DOHH2 (cell line): ENCODE results near the gene TMTC1.

Experiments used
- H3F3A ChIP-seq: fragments of 200-600 bp; sonication (generic), shearing (Covaris generic); 2 replicates; pipeline ENCODE4 v1.6.0; 2016; ENCODE audit warnings: antibody characterized with exemption, mild to moderate bottlenecking; ENCODE audit not compliant: control insufficient read depth, insufficient read depth
- H3K27ac ChIP-seq: fragments of 200-600 bp; sonication (generic); 2 replicates; pipeline ENCODE4 v1.5.1; 2014; ENCODE audit warnings: low read depth, mild to moderate bottlenecking, low read length, moderate library complexity
- H3K27me3 ChIP-seq: fragments of 200-600 bp; sonication (generic); 2 replicates; pipeline ENCODE4 v1.6.1; 2014; ENCODE audit warnings: mild to moderate bottlenecking, low read length, mixed read lengths; ENCODE audit not compliant: control insufficient read depth
- H3K36me3 ChIP-seq: fragments of 200-600 bp; sonication (generic); 2 replicates; pipeline ENCODE4 v1.6.1; 2014; ENCODE audit warnings: mild to moderate bottlenecking, low read length, moderate library complexity, mixed read lengths; ENCODE audit not compliant: control insufficient read depth
- H3K4me1 ChIP-seq: fragments of 200-600 bp; sonication (generic); 2 replicates; pipeline ENCODE4 v1.6.1; 2014; ENCODE audit warnings: mild to moderate bottlenecking, low read length, mixed read lengths; ENCODE audit not compliant: control insufficient read depth
- H3K4me2 ChIP-seq: fragments of 200-600 bp; sonication (generic); 2 replicates; pipeline ENCODE4 v1.6.0; 2014; ENCODE audit warnings: mild to moderate bottlenecking, low read length, moderate library complexity
- H3K4me3 ChIP-seq: fragments of 200-600 bp; sonication (generic); 2 replicates; pipeline ENCODE4 v1.5.1; 2014; ENCODE audit warnings: mild to moderate bottlenecking, low read length, mixed read lengths
- H3K79me2 ChIP-seq: fragments of 200-600 bp; sonication (generic); 2 replicates; pipeline ENCODE4 v1.6.1; 2014; ENCODE audit warnings: mild to moderate bottlenecking, low read length, mixed read lengths; ENCODE audit not compliant: control insufficient read depth
- H3K9me2 ChIP-seq: fragments of 200-600 bp; sonication (generic); replicated peaks from 2 replicates; pipeline ENCODE4 v1.6.1; 2014; ENCODE audit warnings: mild to moderate bottlenecking, low read length, mixed read lengths; ENCODE audit not compliant: control insufficient read depth
- H3K9me3 ChIP-seq: fragments of 200-600 bp; sonication (generic); 2 replicates; pipeline ENCODE4 v1.6.1; 2014; ENCODE audit warnings: antibody characterized with exemption, low read length, mixed read lengths; ENCODE audit not compliant: control insufficient read depth, insufficient read depth
- H4K20me1 ChIP-seq: fragments of 200-600 bp; sonication (generic); 2 replicates; pipeline ENCODE4 v1.6.0; 2014; ENCODE audit warnings: low read depth, mild to moderate bottlenecking, antibody characterized with exemption, low read length, moderate library complexity; ENCODE audit not compliant: control insufficient read depth, insufficient read depth
- EZH2phosphoT487 ChIP-seq: fragments of 200-600 bp; sonication (generic); IDR thresholded peaks from 2 replicates; pipeline ENCODE4 v1.6.1; 2017; ENCODE audit warnings: borderline replicate concordance, mild to moderate bottlenecking, antibody characterized with exemption, low read length, moderate library complexity, mixed read lengths
- TF ChIP-seq, protein P1 (sequence below): fragments of 200-600 bp; sonication (generic); IDR thresholded peaks from one replicate; pipeline ENCODE4 v1.5.1; 2014; ENCODE audit warnings: antibody characterized with exemption, mild to moderate bottlenecking, low read depth, low read length; ENCODE audit not compliant: poor library complexity, severe bottlenecking

The TMTC1 gene

DNA sequence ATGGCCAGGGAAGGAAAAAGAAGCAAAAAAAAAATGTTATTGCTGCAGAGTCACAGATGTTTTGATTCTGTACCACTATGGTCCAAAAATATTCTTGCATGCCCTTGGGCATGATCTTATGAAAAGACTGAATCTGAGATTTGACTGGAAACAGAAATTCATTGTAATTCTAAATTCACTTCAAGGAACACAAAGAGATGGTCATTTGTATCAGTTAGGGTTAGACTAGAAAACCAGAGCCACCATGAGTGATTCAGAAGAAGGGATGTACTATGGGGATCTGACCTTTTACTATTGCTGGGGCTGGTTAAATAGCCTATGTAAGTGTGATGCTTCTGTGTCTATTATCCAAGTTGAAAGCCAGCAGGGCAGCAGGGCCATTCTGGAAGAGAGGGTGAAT, 5.2 kb downstream of the TMTC1 start:
- Histone ChIP-seq H3K4me3 (no peak overlapping the region), H3K27me3 (no peaks in the 10 kb centered on the region), H3K27ac (no peak overlapping the region), H3K4me2 (no peak overlapping the region), H3F3A (no peaks in the 10 kb centered on the region), H3K79me2 (no peaks in the 10 kb centered on the region), H4K20me1 (no peaks in the 10 kb centered on the region), H3K36me3 (no peaks in the 10 kb centered on the region), H3K9me2 (no peaks in the 10 kb centered on the region), H3K9me3 (no peaks in the 10 kb centered on the region; the same call in 1 of the 2 replicates), H3K4me1 (no peaks in the 10 kb centered on the region)
- TF ChIP-seq, protein P1, sequence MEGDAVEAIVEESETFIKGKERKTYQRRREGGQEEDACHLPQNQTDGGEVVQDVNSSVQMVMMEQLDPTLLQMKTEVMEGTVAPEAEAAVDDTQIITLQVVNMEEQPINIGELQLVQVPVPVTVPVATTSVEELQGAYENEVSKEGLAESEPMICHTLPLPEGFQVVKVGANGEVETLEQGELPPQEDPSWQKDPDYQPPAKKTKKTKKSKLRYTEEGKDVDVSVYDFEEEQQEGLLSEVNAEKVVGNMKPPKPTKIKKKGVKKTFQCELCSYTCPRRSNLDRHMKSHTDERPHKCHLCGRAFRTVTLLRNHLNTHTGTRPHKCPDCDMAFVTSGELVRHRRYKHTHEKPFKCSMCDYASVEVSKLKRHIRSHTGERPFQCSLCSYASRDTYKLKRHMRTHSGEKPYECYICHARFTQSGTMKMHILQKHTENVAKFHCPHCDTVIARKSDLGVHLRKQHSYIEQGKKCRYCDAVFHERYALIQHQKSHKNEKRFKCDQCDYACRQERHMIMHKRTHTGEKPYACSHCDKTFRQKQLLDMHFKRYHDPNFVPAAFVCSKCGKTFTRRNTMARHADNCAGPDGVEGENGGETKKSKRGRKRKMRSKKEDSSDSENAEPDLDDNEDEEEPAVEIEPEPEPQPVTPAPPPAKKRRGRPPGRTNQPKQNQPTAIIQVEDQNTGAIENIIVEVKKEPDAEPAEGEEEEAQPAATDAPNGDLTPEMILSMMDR: no peak

DNA sequence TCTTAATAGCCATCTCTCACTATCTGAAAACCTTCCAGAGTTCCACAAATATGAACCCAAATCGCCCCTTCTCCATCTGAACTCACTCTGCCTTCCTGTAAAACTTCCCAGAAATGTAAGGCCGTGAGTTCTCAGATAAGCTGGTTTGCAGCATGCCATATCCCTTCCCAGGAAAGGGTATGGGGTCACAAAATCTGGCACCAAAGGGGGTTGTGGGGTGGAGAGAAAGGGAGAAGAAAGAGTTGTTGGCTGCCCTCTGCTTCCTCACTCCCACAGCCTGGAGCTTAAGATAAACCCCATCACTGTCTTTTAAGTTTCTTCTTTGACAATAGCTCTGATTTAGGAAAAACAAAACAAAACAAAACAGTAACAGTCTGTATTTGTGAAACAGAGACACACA, 10.7 kb downstream of the TMTC1 start:
- Histone ChIP-seq H3F3A (no peaks in the 10 kb centered on the region), H4K20me1 (no peaks in the 10 kb centered on the region), H3K27me3 (no peaks in the 10 kb centered on the region), H3K4me3 (no peak overlapping the region), H3K36me3 (no peaks in the 10 kb centered on the region), H3K27ac (no peak overlapping the region), H3K9me3 (no peaks in the 10 kb centered on the region), H3K4me2 (no peak overlapping the region), H3K79me2 (no peaks in the 10 kb centered on the region), H3K4me1 (no peaks in the 10 kb centered on the region), H3K9me2 (no peaks in the 10 kb centered on the region)
- TF ChIP-seq, protein P1: no peak
- no peak for TF ChIP-seq EZH2phosphoT487

DNA sequence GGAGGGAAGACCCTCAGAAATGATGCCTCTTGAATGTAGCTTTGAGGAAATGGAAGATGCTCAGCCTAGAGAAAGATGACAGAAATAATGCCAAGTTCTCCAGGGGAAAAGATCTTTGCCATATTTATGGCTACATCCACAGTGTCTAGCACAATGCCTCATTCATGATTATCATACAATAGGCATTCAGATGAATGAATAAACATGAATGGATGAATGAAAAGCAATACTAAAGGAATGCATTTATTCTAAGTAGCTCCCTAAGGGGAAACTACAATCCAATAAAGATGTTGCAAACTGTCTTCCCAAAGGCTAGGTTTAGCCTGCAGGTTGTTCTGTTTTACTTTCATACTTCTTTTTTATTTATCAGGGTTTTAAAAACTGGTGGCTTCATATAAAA, 12.0 kb downstream of the TMTC1 start:
- Histone ChIP-seq H3K9me2 (no peaks in the 10 kb centered on the region), H3F3A (no peaks in the 10 kb centered on the region), H3K27me3 (no peaks in the 10 kb centered on the region), H3K27ac (no peak overlapping the region), H3K79me2 (no peaks in the 10 kb centered on the region), H4K20me1 (no peaks in the 10 kb centered on the region), H3K4me3 (no peak overlapping the region), H3K4me1 (no peaks in the 10 kb centered on the region), H3K9me3 (no peaks in the 10 kb centered on the region), H3K4me2 (no peak overlapping the region), H3K36me3 (no peaks in the 10 kb centered on the region)
- TF ChIP-seq, protein P1: no peak
- TF ChIP-seq EZH2phosphoT487: no peak

DNA sequence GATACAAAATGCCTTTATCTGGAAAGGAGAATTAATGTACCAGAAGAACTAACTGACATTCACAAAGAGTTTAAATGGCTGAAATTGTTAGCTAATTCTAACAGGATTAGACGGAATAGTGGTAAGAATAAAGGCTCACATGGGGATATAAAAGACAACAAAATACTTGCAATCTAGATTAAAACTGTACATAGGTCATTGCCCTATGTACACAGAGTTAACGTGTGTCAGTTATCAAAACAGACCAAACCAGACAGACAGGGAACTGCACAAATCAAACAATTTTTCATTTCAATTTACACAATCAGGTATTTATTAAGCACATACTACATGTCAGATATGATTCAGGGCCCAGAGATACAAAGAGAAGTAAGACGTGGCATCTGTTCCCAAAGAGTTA, 12.6 kb downstream of the TMTC1 start:
- Histone ChIP-seq H3K9me3 (no peaks in the 10 kb centered on the region), H4K20me1 (no peaks in the 10 kb centered on the region), H3K4me3 (no peak overlapping the region), H3K4me1 (no peaks in the 10 kb centered on the region), H3K27ac (no peak overlapping the region), H3K4me2 (no peak overlapping the region), H3K27me3 (no peaks in the 10 kb centered on the region), H3K79me2 (no peaks in the 10 kb centered on the region), H3K36me3 (no peaks in the 10 kb centered on the region), H3F3A (no peaks in the 10 kb centered on the region), H3K9me2 (no peaks in the 10 kb centered on the region)
- TF ChIP-seq EZH2phosphoT487: no peak
